ENCODE measurements around the gene LIN54.
"Not testable (repeated sequence)": the region's sequence is repeated elsewhere in the genome, so short reads cannot be mapped to it uniquely, and the experiment has no call there.

LIN54 gene

DNA sequence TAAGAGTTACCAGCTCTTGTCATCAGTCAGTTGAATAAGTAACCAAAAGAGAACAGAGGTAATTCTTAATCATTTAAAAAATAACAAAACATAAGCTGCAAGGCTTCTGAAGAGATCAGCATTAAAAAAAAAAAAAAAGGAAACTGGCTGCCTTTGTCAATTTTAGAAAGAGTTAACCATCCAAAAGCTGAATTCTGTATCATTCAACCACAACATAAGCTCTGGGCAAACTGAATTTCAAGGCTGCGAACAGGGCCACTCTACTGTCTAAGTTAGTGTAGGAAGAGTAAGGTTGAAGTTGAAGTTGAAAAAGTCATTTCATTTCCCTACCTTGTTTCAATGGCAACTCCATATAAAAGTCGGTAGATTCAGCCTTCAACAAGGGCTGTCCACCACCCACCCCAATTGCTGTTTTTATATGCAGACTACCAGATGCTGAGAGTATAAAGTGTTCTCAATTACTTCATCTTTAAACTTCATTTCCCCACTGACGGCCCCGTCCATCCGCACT, 1.1 kb upstream of the LIN54 start:
- no peak for DNase-seq

DNA sequence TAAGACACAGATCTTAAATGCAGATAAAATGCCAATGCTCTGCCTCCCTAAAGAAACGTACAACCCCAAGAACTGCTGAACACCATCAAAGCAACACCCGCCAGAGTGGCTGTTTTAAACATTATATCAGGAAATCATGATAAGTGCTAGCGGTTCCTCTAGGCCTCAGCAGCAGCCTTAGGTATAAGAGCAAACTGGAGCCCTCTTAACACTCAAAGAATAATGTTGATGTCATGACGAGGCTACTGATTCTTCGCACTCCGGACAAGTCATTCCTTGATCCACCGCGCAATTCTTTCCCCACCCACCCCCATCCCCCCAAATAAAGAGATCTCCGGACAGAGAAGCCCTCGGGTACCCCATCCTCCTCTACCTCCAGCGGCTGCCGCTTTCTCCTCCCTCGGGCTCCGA, 507 bp downstream of the LIN54 start:
- DNase-seq, result peak in 1 of 2 donors; percentile 5

DNA sequence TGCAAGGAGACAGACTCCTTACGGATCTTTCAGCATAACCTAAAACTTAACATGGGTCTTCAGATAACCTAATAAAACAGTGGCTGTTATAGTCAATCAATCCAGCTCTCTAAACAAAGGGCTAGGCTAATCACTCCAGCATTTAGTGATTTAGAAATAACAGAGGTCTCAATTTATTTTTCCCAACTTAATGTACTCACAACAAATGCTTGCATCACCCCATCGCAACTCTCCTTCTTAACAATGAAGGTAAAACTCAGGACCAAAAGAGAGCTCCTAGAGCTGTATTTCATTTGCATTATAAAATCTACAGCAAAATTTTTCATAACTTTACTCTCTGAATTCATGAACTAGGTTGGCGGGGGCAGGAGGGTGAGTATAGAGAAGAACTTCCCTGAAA, 1.1 kb downstream of the LIN54 start:
- DNase-seq, result no peak

DNA sequence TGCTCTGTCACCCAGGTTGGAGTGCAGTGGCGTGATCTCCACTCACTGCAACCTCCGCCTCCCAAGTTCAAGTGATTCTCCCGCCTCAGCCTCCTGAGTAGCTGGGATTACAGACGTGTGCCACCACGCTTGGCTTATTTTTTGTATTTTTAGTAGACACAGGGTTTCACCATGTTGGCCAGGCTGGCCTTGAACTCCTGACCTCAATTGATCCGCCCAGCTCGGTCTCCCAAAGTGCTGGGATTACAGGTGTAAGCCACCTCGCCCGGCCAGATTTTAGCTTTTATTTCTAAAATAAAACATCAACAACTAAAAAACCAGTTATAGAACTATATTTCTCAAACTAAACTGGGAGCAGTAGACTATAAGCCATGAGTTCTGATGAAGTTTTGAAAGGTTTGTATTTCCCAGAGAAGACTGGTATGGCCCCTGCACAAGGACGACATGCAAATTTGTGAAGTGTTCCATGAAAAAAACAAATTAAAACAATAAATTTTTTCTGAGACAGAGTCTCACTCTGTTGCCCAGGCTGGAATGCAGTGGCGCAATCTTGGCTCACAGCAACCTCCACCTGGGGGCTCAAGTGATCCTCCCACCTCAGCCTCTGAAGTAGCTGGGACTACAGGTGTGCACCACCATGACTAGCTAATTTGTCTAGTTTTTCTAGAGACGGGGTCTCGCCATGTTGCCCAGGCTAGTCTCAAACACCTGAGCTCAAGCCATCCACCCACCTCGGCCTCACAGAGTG, 7.4 kb downstream of the LIN54 start:
- not testable (repeated sequence) for DNase-seq

- DNase-seq, result no peak
These were observed 8.3 kb downstream of the LIN54 start for GRCh38 chr4:83002329-83002728.

DNA sequence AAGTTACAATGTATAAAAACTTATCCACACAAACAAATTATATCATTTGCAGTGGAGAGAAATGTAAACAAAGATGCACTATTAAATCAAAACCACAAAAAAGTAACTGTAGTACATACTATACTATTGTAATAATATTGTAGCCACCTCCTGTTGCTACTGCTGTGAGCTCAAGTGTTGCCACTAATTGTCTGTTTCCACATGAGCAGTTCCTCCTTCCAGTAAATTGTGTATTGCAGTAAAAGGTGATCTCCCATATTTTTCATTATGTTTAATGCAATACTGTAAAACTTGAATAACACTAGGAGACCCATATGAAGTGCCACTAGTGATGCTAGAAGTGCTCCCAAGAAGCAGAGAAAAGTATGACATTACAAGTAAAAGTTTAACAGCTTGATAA, 11.7 kb downstream of the LIN54 start:
- no peak for DNase-seq

GRCh38 chr4:82994834-82995233, 15.8 kb downstream of the LIN54 start:
- no peak for DNase-seq

DNA sequence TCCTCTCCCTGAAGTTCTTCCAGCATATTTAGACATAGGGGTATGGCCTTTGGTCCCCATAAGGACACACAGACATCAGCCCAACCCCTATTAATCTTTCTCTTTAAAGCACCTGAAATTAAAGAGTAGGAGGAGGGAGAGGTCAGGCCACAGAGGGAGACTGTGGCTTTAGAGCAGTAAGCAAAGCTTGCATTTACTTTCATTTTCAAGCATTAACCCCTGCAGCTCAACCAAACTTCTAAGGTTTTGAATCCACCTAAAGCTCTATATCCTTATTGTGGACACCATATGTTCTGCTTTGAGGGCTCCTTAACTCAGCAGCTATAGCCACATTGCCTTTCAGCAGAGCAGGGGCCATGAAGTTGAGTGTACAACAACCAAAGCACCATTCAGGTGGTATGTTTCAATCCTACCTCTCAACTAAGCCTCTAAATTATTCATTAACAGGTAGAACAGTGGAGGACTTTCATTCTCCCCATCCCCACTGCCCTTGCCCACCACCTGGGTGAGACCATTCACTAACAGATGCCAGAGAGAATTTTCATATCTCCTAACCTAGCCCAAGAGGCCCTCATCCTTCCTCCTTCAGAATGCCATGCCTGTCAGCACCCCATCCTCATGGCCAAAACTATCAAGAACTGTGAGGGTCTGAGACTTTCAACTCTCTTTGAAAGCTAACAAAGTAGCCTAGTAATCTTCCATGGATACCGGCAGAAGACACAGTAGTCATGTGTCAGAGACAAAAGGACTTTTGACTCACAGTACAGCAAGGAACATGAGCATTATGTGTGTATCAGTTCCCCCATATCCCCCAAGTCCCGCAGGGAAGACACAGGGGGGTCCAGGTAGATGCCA, 20.8 kb downstream of the LIN54 start:
- DNase-seq, result no peak

DNA sequence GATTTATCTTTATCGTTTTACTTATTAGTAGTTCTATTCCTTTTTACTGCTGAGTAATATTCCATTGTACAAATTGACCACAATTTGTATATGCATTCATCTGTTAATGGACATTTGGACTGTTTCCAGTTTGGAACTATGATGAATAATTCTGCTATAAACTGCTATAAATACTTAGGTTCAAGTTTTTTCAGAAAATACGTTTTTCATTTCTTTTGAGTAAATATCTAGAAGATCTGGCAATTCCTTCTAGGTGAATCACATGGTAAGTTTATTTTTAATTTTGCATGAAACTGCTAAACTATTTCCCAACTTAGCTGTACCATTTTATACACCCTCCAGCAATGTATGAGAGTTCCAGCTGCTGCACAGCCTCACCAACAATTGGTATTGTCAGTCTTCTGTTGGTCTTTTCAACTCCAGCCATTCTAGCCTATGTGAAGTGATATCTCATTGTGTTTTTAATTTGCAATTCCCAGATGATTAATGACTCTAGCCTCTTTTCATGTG, 22.2 kb downstream of the LIN54 start:
- DNase-seq, result no peak

DNA sequence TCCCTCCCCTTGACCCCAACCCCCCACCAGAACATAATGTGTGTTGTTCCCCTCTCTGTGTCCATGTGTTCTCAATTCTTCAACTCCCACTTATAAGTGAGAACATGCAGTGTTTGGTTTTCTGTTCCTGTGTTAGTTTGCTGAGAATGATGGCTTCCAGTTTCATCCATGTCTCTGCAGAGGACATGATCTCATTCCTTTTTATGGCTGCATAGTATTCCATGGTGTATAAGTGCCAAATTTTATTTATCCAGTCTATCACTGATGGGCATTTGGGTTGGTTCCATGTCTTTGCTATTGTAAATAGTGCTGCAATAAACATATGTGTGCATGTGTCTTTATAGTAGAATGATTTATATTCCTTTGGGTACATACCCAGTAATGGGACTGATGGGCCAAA, 23.1 kb downstream of the LIN54 start:
- DNase-seq, result not testable (repeated sequence)

DNA sequence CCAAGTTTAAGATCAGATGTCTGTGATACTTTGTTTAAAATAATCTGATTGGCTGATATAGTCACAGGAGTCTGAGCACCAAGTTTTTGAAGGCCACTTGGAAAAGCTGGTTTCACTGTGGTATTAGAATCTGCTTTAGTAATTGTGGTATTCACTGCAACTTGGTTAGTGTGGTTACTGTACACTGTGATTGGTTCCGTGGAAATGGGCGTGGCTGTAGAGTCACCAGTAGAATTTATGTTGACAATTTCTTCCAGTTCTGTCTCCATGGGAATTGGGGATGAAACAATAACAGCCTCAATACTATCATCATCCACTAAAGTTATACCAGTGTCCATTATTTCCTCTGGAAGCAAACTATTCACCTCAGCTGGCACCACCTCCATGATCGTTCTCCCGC, 26.2 kb downstream of the LIN54 start:
- DNase-seq, result no peak

- no peak for DNase-seq
These were observed 27.2 kb downstream of the LIN54 start for GRCh38 chr4:82983444-82983843.

DNA sequence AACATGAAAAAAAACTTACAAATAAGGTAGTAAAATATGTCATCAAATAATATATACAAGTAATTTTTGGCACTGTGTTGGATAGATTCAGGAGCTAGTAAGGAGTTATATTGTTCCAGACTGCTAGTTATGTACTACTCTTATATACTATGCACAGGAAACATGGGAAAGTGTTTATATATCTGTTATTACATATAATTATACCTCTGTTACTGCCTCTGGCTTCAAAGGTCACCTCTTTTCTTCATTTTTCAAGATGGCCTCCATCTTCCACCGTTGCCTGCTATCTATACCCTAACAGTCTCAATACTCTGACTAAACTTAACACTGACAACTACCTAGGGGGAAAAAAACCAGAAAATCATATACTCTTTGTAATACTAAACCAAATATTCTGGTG, 29.5 kb downstream of the LIN54 start:
- no peak for DNase-seq

GRCh38 chr4:82975792-82976191, 34.8 kb downstream of the LIN54 start:
- DNase-seq, result no peak

- DNase-seq, result no peak
These were observed 41.2 kb downstream of the LIN54 start for GRCh38 chr4:82969414-82969813.

DNA sequence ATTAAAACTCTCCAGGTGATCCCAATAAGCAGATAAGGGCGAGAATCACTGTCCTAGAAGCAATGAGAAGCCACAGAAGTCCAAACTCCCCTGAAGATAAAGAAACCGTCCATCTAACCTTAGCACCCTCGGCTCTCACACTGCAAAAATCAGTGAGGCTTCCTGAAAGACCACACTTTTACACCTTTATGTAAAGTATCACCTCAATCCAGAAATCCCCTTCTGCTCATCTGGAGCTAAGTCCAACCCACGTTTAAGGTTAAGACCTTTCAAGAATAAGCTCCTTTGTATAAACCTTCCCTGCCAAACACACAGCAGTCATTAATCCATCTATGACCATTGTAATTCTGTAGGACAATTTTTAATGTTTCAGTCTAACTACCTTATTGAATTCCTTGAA, 41.7 kb downstream of the LIN54 start:
- no peak for DNase-seq

DNA sequence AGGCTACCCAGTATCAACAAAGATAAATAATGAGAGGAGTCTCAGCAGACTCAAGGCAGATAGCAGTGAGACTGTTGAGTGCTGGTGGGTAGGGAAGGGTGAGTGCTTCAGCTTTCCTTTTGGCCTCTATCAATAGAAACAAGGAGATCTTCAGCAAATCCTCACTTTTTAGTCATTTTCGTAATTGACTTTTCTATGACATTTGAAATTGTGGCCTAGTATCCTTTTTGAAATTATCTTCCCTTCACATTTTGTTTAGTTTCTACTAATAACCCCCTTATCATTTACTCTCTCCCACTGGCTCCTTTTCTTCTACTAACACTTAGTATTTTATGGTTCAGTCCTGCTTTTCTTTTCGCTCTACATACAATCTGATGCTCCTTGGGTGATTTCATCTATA, 44.9 kb downstream of the LIN54 start:
- DNase-seq, result no peak

DNA sequence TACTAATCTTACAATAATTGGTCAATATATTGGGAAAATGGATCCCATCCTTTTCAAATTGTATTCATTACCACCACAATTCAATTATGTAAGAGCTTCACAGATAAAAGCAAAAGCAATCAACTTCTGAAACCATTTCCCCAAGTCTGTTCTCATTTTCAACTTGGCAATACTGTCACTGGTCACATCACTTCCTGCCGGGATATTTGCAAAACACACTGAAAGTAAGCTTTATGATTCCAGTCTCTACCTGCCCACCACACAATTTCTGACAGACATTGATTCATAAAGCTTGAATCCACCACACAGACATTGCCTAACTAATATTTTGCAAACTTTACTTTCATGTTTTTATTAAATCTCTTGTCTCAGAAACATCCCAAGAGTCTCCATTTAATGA, 53.6 kb downstream of the LIN54 start:
- no peak for DNase-seq

- no peak for DNase-seq
These were observed 56.4 kb downstream of the LIN54 start for GRCh38 chr4:82954212-82954611.

DNA sequence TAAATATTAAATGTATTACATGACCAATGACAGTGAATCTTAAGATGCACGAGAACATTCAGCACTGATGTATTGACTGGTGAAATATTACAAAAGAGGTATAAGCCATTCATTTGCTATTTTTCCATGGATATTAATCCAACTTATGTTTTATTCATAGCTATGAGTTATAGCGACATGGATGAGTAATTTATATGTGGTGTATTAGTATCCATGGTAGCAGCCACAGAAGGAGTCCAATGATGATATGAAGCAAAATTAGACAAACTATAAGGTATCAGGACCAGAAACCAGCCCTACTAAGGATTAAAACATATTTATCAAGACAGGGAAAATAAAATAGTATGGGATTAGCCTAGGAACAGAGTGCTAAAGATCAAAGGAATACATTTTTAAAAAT, 59.4 kb downstream of the LIN54 start:
- no peak for DNase-seq

DNA sequence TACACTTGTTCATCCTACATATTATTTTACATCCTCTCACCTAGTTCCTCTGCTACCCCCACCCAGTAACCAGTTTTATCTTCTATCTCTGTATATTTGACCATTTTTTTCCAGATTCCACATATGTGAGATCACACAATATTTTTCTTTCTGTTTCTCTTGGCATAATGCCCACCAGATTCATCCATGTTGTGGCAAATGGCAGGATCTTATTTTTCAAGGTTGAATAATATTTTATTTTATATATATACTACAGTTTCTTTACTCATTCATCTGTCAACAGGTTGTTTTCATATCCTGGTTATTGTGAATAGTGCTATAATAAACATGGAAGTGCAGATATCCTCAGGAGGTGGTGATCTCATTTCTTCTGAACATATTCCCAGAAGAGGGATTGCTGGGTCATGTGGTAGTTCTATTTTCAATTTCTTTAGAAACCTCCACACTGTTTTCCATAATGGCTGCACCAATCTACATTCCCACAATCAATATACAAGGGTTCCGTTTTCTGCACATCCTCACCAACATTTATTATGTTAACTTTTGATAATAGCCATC, 61.9 kb downstream of the LIN54 start:
- no peak for DNase-seq

DNA sequence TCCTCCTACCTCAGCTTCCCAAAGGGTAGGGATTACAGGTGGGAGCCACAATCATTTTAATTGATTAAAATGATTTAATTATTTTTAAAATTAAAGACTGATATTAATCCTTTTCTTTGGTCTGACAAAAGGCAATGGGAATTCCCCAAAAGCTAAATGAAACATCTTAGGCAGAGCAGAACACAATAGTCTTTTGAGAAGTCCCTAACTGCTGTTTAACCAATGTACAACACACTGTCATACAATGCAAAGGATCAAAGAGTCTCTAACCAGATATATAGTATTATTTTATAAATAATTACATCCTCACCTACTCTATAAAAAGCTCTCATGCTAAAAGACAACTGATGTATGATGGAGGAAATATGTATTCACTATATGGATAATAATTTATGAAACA, 63.1 kb downstream of the LIN54 start:
- DNase-seq, result no peak

DNA sequence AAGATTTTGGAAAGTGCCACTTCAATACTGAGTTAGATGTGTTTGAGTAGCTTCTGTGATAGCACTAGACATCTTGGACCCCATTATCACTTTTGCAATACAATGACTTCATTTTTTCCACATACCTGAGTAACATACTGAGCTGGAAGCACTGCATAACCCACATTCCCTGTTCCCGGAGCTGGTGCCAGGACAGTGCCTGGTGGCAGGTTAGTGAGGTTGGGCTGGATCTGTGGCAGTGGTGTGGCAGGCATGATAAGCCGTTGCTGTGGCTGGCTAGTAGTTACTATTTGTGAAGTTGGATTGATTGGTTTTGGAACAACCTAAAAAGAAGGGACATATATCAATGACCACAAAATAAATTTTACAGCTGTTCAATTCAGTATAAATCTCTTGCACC, 71.2 kb downstream of the LIN54 start:
- no peak for DNase-seq

GRCh38 chr4:82934441-82934840, 76.2 kb downstream of the LIN54 start:
- DNase-seq, result no peak
